HL-60 (cell line): Measurements from ENCODE around the gene RIC8B.

Experiments
- DNase-seq, 2 experiments: peaks; one replicate each; pipeline ENCODE4 v3.0.0-alpha.2; 2010 to 2020; ENCODE audit warnings: low read depth in 1 of 2, low spot score in 1 of 2
- H3K27ac ChIP-seq: fragments of 250-450 bp; sonication (Bioruptor Pico); replicated peaks from 2 replicates; pipeline ENCODE4 v1.5.1; 2020; ENCODE audit warnings: mild to moderate bottlenecking, moderate library complexity
- H3K27me3 ChIP-seq: fragments of 250-450 bp; sonication (Bioruptor Pico); 2 replicates; pipeline ENCODE4 v1.5.1; 2021; ENCODE audit warnings: mild to moderate bottlenecking, moderate library complexity; ENCODE audit not compliant: insufficient read depth, poor library complexity, severe bottlenecking
- H3K4me3 ChIP-seq: replicated peaks from 2 replicates; pipeline ENCODE4 v1.5.1; 2011; ENCODE audit warnings: mild to moderate bottlenecking, control low read depth, low read length; ENCODE audit not compliant: insufficient read depth
- GABPA ChIP-seq: IDR thresholded peaks from 2 replicates; pipeline ENCODE4 v1.6.1; 2012; ENCODE audit warnings: low read depth
- POLR2AphosphoS5 ChIP-seq: IDR thresholded peaks from 2 replicates; pipeline ENCODE4 v1.6.1; 2012; ENCODE audit warnings: low read depth
- SPI1 ChIP-seq: IDR thresholded peaks from 2 replicates; pipeline ENCODE4 v1.6.1; 2012; ENCODE audit warnings: low read depth, mild to moderate bottlenecking, borderline replicate concordance
- TF ChIP-seq, protein P1 (sequence below): IDR thresholded peaks from 2 replicates; pipeline ENCODE4 v1.6.1; 2012; ENCODE audit warnings: low read depth; ENCODE audit not compliant: insufficient replicate concordance
- TF ChIP-seq, protein P2 (sequence below): IDR thresholded peaks from one replicate; pipeline ENCODE4 v1.5.1; 2011; ENCODE audit warnings: low read length, control low read depth, inconsistent platforms; ENCODE audit not compliant: insufficient read depth

The RIC8B gene

DNA sequence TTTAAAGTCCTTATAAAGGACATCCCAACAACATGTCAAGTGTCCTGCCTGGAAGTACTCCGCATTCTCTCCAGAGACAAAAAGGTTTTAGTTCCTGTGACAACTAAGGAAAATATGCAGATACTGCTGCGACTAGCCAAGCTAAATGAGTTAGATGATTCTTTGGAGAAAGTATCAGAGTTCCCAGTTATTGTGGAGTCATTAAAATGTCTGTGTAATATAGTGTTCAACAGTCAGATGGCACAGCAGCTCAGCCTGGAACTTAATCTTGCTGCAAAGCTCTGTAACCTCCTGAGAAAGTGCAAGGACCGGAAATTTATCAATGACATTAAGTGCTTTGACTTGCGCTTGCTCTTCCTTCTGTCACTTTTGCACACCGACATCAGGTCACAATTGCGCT, 40.2 kb downstream of the RIC8B start:
- H3K27me3 ChIP-seq = no peaks in the 10 kb centered on the region
- H3K27ac ChIP-seq = no peak overlapping the region
- H3K4me3 ChIP-seq = no peak overlapping the region
- no peak for DNase-seq
- TF ChIP-seq SPI1 (no peak), GABPA (no peak), POLR2AphosphoS5 (no peak)
- TF ChIP-seq, protein P1, sequence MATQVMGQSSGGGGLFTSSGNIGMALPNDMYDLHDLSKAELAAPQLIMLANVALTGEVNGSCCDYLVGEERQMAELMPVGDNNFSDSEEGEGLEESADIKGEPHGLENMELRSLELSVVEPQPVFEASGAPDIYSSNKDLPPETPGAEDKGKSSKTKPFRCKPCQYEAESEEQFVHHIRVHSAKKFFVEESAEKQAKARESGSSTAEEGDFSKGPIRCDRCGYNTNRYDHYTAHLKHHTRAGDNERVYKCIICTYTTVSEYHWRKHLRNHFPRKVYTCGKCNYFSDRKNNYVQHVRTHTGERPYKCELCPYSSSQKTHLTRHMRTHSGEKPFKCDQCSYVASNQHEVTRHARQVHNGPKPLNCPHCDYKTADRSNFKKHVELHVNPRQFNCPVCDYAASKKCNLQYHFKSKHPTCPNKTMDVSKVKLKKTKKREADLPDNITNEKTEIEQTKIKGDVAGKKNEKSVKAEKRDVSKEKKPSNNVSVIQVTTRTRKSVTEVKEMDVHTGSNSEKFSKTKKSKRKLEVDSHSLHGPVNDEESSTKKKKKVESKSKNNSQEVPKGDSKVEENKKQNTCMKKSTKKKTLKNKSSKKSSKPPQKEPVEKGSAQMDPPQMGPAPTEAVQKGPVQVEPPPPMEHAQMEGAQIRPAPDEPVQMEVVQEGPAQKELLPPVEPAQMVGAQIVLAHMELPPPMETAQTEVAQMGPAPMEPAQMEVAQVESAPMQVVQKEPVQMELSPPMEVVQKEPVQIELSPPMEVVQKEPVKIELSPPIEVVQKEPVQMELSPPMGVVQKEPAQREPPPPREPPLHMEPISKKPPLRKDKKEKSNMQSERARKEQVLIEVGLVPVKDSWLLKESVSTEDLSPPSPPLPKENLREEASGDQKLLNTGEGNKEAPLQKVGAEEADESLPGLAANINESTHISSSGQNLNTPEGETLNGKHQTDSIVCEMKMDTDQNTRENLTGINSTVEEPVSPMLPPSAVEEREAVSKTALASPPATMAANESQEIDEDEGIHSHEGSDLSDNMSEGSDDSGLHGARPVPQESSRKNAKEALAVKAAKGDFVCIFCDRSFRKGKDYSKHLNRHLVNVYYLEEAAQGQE = no peak
- TF ChIP-seq, protein P2, sequence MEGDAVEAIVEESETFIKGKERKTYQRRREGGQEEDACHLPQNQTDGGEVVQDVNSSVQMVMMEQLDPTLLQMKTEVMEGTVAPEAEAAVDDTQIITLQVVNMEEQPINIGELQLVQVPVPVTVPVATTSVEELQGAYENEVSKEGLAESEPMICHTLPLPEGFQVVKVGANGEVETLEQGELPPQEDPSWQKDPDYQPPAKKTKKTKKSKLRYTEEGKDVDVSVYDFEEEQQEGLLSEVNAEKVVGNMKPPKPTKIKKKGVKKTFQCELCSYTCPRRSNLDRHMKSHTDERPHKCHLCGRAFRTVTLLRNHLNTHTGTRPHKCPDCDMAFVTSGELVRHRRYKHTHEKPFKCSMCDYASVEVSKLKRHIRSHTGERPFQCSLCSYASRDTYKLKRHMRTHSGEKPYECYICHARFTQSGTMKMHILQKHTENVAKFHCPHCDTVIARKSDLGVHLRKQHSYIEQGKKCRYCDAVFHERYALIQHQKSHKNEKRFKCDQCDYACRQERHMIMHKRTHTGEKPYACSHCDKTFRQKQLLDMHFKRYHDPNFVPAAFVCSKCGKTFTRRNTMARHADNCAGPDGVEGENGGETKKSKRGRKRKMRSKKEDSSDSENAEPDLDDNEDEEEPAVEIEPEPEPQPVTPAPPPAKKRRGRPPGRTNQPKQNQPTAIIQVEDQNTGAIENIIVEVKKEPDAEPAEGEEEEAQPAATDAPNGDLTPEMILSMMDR = no peak

- Histone ChIP-seq H3K4me3 (no peak overlapping the region), H3K27me3 (no peaks in the 10 kb centered on the region), H3K27ac (no peak overlapping the region)
- TF ChIP-seq, protein P1 = no peak
- no peak for TF ChIP-seq SPI1
- no peak for TF ChIP-seq GABPA
- TF ChIP-seq, protein P2 = no peak
- no peak for TF ChIP-seq POLR2AphosphoS5
- no peak for DNase-seq
Measured at GRCh38 chr12:106815741-106816140, 41.3 kb downstream of the RIC8B start.

GRCh38 chr12:106816231-106816630, 41.7 kb downstream of the RIC8B start:
- Histone ChIP-seq H3K27ac (no peak overlapping the region), H3K27me3 (no peaks in the 10 kb centered on the region), H3K4me3 (no peak overlapping the region)
- no peak for DNase-seq
- TF ChIP-seq, protein P2 = no peak
- TF ChIP-seq POLR2AphosphoS5 (no peak), SPI1 (no peak)

- DNase-seq = no peak
- no peak overlapping the region for H3K4me3 ChIP-seq
- no peak overlapping the region for H3K27ac ChIP-seq
- H3K27me3 ChIP-seq = no peaks in the 10 kb centered on the region
- no peak for TF ChIP-seq POLR2AphosphoS5
- TF ChIP-seq, protein P2 = no peak
- TF ChIP-seq, protein P1 = no peak
- TF ChIP-seq GABPA = no peak
- no peak for TF ChIP-seq SPI1
Measured at GRCh38 chr12:106819991-106820390, 45.5 kb downstream of the RIC8B start.
